ENCODE results near the gene SPDL1.

SPDL1 gene

GRCh38 chr5:169631360-169631759 is 47.8 kb downstream of the SPDL1 start:
- no peak for DNase-seq

DNA sequence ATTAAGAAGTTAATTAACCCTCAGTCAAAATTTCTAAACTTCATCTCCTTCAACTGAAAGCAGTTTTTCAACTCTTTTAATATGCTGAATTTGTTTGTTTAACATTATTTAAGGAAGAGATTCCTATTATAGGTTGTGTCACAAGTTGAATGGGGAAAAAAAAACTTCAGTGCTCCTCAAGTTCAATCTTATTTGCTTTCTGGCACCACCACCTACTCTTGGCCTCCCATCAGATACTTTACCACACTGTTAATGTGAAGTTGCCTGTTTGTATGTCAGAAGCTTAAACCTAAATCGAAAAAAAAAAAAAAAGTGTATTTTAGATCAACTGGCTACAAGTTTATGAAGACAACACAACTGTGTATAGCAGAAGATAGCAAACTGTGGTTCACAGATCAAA is 49.4 kb downstream of the SPDL1 start:
- DNase-seq: no peak

GRCh38 chr5:169634606-169635005 is 51.0 kb downstream of the SPDL1 start:
- DNase-seq: no peak

- DNase-seq: no peak
Measured at GRCh38 chr5:169635936-169636335, 52.4 kb downstream of the SPDL1 start.

- no peak for DNase-seq
Measured at GRCh38 chr5:169636477-169637084, 53.0 kb downstream of the SPDL1 start.

DNA sequence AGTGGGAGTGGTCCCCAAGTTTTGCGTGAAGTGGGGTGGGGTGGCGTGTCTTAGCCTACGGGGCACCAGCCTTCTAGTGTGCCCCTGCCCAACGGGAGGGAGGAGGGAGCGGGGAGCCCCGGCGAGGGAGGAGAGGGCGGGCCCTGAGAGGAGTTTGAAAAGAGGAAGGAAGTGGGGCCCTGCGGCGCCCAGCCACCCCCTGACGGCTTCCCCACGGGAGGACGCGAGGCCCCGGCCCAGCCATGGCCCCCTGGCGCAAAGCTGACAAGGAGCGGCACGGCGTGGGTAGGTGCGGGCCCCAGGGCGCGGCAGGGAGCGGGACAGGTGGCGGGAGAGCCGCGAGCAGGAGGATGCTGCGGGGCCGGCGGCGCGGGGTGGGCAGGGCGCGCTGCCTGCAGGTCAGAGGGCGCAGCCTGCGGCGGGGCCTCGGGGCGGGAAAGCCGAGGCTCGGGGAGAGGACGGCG is 53.5 kb downstream of the SPDL1 start, which contains the start of gene DOCK2:
TSS of gene DOCK2 (plus strand) at position 191 of the 464 bp plus-strand sequence. CDS start at position 243, 52 bp downstream.
- no peak for DNase-seq

DNA sequence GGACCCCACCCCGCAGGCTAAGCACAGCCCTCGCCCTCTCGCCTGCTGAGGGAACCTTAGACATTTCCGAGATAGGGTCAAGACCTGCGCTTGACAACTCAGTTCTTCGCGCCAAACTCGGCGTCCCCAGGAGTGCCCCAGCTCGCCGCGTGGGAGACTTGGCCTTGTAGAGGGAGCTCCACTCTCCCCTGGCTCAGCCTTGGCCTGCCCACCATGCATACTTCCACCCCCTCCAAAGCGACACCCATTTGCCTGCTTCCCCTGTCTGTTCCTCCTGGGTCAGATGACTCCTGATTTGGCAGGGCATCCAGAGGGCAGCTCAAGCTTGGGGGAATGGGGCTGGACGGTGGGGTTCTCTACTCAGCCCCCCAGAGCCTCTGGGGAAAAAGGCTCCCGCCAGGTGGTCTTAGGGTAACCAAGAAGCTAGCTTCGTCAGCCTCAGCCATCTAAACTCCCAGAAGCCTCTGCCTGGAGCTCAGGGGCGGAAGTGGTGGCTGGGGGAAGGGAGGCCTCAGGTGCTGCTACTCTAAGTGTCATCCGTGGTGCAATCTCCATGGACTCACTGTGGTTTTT is 54.1 kb downstream of the SPDL1 start:
- DNase-seq: no peak

DNA sequence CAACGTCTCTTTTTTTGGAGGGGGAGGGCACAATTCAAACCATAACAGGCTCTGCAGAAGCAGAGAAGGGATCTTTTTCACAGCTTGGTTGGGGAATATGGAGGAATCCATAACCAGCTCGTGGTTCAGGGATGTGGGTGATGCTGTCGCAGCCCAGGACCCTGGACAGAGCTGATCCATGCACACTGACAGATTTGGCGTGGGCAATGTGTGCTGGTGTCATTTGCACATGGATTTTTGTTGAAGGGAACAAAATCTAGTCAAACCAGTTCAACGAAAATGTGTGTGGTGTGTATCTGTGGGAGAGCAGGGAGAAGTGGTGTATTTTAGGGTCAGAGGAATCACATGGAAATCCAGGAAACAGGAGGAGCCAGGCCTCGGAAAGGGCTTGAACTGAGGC is 57.7 kb downstream of the SPDL1 start:
- DNase-seq: peak; percentile 44

DNA sequence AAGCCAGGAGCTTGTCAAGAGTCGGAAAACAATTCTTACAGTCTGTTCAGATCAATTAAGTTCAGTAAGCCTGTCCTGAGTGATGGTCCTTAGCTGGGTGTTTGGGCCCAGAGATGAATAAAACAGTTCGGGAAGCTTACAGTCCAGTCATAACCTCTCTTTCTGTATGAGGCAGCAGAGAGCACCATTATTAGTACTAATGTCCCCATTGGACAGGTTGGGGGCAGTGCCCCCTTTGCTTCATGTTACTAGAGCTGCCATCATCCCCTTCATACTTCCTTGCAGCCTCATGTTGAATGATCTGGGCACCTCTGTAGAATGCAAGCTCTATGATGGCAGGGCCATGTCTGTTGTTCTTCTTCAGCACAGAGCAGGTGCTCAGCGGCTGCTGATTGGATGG is 63.3 kb downstream of the SPDL1 start:
- DNase-seq: no peak

DNA sequence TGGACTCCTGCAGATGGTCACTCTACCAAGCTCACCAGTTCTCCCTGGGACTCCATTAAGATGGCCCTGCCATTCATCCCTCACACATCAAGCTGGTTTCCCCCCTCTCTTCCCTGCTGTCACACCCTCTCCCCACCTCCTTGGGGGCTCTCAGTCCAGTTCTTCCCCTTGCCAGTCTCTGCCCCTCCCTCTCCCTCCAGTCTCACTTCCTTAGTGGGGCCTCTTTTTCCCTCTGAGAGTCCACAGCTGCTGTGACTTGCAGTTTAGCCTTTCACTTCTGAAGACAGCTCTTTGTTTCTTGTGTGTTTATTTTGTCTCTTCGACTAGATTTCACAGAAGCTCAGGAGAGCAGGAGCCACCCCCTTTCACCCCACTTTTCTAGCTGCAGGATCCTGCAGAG is 64.0 kb downstream of the SPDL1 start:
- DNase-seq: no peak

GRCh38 chr5:169648725-169649310 is 65.2 kb downstream of the SPDL1 start:
- DNase-seq: peak; percentile 59

DNA sequence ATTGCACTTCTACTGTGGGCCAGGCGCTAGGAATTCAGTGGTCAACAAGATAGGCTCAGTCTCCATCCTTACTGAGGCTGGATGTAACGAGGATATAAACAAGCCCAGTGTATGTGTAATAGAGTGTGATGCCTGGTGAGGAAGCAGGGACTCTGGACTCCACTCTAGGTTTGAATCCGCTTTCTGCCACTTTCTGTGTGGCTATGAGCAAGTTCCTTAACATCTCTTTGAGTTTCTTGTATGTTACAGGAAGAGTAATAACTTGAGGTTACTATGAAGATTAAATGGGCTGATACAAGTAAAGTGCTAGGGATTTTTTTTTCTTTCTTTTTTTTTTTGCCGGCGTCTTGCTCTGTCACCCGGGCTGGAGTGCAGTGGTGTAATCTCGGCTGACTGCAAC is 65.9 kb downstream of the SPDL1 start:
- no peak for DNase-seq

DNA sequence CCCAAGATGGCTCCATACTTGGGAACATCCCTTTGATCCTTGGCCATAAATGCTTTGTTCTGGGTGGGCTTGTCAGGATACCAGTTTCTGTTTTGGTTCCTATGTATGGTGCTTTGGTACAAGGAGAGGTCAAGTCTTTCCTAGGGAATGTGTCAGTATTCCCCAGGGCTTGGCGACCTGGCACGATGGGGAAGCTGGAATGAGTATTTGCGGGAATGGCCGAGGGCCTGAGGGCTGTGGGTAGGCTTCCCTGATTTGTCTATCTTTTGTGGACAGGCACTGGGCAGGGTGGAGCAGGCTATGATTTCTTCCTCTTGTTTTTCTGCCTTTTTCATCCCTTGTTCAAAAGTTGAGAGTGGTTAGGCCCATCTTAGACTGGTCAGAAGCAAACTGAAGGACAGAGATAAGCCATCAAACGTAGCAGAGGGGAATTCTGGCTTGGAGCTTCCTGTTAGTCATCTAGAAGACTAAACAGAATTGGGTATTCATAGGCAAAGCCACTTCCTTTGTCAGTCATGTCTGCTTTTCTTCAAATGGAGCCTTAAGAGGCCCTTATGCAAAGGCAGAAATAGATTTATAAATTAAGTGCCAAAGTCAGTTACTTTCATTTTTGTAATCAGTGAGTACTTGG is 67.2 kb downstream of the SPDL1 start:
- no peak for DNase-seq

DNA sequence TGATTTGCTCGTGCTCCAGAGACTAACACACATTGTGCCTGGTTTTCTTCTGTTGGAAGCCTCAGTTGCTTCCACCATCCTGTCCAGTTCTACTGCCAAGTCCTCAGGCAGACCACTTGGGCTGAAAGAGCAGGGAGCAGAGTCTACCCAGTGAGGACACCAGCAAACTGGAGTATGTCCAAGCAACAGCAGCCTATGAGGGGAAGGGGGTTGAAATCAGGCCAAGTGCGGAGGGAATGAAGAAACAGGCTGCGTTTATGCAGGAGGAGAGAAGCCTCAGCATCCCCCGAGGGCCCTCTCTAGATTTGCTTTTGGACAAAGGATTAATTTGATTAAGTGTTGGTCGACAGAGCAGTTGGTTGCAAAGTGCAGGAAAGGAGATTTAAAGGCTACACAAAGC is 68.0 kb downstream of the SPDL1 start:
- no peak for DNase-seq

DNA sequence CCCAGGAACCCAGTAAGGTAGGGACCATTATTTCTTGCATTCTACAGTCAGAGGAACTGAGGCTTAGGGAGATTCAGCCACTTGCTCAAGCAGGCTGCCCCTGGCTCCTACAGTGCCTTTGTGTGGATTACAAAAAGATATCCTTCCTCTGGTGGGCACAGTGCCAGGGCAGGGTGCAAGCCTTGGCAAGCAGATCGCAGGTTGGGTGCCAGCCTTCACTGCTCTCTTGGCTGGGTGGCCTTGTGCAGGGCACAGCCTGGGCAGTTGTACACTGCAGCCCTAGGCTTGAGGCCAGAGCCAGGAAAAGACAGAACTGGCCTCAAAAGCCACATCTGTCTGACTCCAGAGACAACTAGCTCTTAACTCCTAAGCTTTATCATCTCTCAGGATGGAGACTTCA is 68.5 kb downstream of the SPDL1 start:
- no peak for DNase-seq

DNA sequence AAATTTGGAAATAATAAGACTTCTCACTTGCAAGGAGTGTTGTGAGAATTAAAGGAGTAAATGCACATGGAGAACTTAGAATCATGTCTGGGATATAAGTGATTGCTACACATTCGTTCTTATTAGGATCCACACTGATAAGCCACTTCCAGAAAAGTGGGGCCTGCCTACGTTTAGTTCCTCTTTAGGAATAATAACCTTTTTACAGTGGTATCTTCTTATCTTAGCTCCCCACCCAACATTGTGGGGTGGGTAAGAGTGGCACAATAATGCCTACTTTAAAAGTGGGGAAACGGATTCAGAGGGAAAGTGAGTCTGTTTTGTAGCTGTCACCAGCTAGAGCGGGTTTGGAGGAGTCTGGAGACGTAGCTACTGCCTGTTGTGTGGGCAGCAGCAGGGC is 69.5 kb downstream of the SPDL1 start:
- no peak for DNase-seq
